CD4-positive, alpha-beta T cell treated with Interleukin-15 for 4 hours (primary cell): ENCODE results near the gene AICDA.
"Not testable (repeated sequence)": the region's sequence is repeated elsewhere in the genome, so short reads cannot be mapped to it uniquely, and the experiment has no call there.

ENCODE experiments used
- DNase-seq: peaks from one replicate; pipeline ENCODE4 v3.0.0-alpha.2; 2020; ENCODE audit warnings: low spot score

Gene AICDA

GRCh38 chr12:8609061-8609570 lies 3.5 kb downstream of the AICDA start:
- DNase-seq: peak; percentile 18

- no peak for DNase-seq
Observed at GRCh38 chr12:8606890-8607289, 5.8 kb downstream of the AICDA start.

- DNase-seq: no peak
Observed at GRCh38 chr12:8605057-8605456, 7.6 kb downstream of the AICDA start.

- no peak for DNase-seq
Observed at GRCh38 chr12:8603856-8604255, 8.8 kb downstream of the AICDA start.

- no peak for DNase-seq
Observed at GRCh38 chr12:8603286-8603685, 9.4 kb downstream of the AICDA start.

GRCh38 chr12:8596561-8596960 lies 16.1 kb downstream of the AICDA start:
- no peak for DNase-seq

GRCh38 chr12:8594072-8594471 lies 18.6 kb downstream of the AICDA start:
- no peak for DNase-seq

GRCh38 chr12:8593246-8593645 lies 19.4 kb downstream of the AICDA start:
- DNase-seq: no peak

GRCh38 chr12:8590842-8591545 lies 21.7 kb downstream of the AICDA start:
- no peak for DNase-seq

GRCh38 chr12:8589679-8590078 lies 23.0 kb downstream of the AICDA start:
- no peak for DNase-seq

GRCh38 chr12:8584478-8584877 lies 28.2 kb downstream of the AICDA start:
- DNase-seq: not testable (repeated sequence)

- no peak for DNase-seq
Observed at GRCh38 chr12:8584004-8584403, 28.7 kb downstream of the AICDA start.

GRCh38 chr12:8581098-8581784 lies 31.4 kb downstream of the AICDA start:
- DNase-seq: no peak

GRCh38 chr12:8577879-8578278 lies 34.8 kb downstream of the AICDA start:
- DNase-seq: no peak

- peak; percentile 6 for DNase-seq
Observed at GRCh38 chr12:8572507-8572906, 40.2 kb downstream of the AICDA start.

GRCh38 chr12:8566525-8566924 lies 46.1 kb downstream of the AICDA start:
- no peak for DNase-seq

GRCh38 chr12:8566052-8566451 lies 46.6 kb downstream of the AICDA start:
- DNase-seq: not testable (repeated sequence)

GRCh38 chr12:8564656-8565055 lies 48.0 kb downstream of the AICDA start:
- DNase-seq: no peak

- DNase-seq: no peak
Observed at GRCh38 chr12:8563356-8563755, 49.3 kb downstream of the AICDA start.

- no peak for DNase-seq
Observed at GRCh38 chr12:8562310-8562709, 50.3 kb downstream of the AICDA start.

GRCh38 chr12:8561011-8561410 lies 51.6 kb downstream of the AICDA start:
- no peak for DNase-seq

- DNase-seq: no peak
Observed at GRCh38 chr12:8559676-8560075, 53.0 kb downstream of the AICDA start.

- DNase-seq: no peak
Observed at GRCh38 chr12:8556531-8557097, 56.0 kb downstream of the AICDA start.
